UCSD-AML1 (cell line): ENCODE measurements around the gene NCBP1.
"Not testable (repeated sequence)": the region's sequence is repeated elsewhere in the genome, so short reads cannot be mapped to it uniquely, and the experiment has no call there.

Experiments used
- DNase-seq: peaks from one replicate; lab custom pipeline; 2025; ENCODE audit not compliant: unreplicated experiment; lab: John Stamatoyannopoulos, UW

NCBP1 gene

GRCh38 chr9:97632985-97633858, at the start of gene NCBP1, which contains the start of gene TSTD2:
NCBP1 (plus strand) TSS chr9:97633821; CDS start chr9:97633882, 61 bp downstream.
TSTD2 (minus strand) TSS chr9:97633368; CDS start chr9:97627562, 5,806 bp downstream.
- peak; percentile 99 for DNase-seq

GRCh38 chr9:97584778-97585177, 48.8 kb upstream of the NCBP1 start:
- DNase-seq = not testable (repeated sequence)

GRCh38 chr9:97586909-97587308, 46.7 kb upstream of the NCBP1 start:
- not testable (repeated sequence) for DNase-seq

- no peak for DNase-seq
Measured at GRCh38 chr9:97591535-97591934, 42.1 kb upstream of the NCBP1 start.

- no peak for DNase-seq
Measured at GRCh38 chr9:97592126-97592525, 41.5 kb upstream of the NCBP1 start.

- no peak for DNase-seq
Measured at GRCh38 chr9:97593960-97594359, 39.7 kb upstream of the NCBP1 start.

GRCh38 chr9:97594381-97594921, 39.2 kb upstream of the NCBP1 start:
- DNase-seq = no peak

- no peak for DNase-seq
Measured at GRCh38 chr9:97596906-97597305, 36.7 kb upstream of the NCBP1 start.

- peak; percentile 45 for DNase-seq
Measured at GRCh38 chr9:97598461-97599288, 34.9 kb upstream of the NCBP1 start.

- no peak for DNase-seq
Measured at GRCh38 chr9:97599314-97599846, 34.2 kb upstream of the NCBP1 start.

GRCh38 chr9:97600531-97601227, 32.9 kb upstream of the NCBP1 start:
- no peak for DNase-seq

GRCh38 chr9:97601228-97601898, 32.3 kb upstream of the NCBP1 start:
- no peak for DNase-seq

GRCh38 chr9:97602430-97602829, 31.2 kb upstream of the NCBP1 start:
- DNase-seq = no peak

GRCh38 chr9:97604901-97605645, 28.5 kb upstream of the NCBP1 start:
- DNase-seq = no peak

GRCh38 chr9:97615439-97616072, 18.1 kb upstream of the NCBP1 start:
- no peak for DNase-seq

GRCh38 chr9:97617939-97618416, 15.6 kb upstream of the NCBP1 start:
- no peak for DNase-seq

- not testable (repeated sequence) for DNase-seq
Measured at GRCh38 chr9:97620063-97620462, 13.6 kb upstream of the NCBP1 start.

GRCh38 chr9:97622483-97622882, 11.1 kb upstream of the NCBP1 start:
- not testable (repeated sequence) for DNase-seq

GRCh38 chr9:97623946-97624345, 9.7 kb upstream of the NCBP1 start:
- no peak for DNase-seq
